Spinal cord (tissue), 4 donors: ENCODE results near the gene RAC2. TPM values are rescaled to one million over a fixed set of nuclear protein-coding genes. Genes with fewer than 3 reads are reported as not detected.

ENCODE experiments used
- polyA plus RNA-seq, 2 donors: library from polyadenylated mRNA; unstranded; fragments of 120-200 nt; gene quantifications; one replicate each; pipeline ENCODE4 v1.2.1, GENCODE V29; 2013; ENCODE audit not compliant: insufficient read length in 2 of 2
- small RNA-seq: library from RNA; depleted of rRNA; stranded (forward); fragments of <200 nt; gene quantifications from one replicate; pipeline ENCODE3, GENCODE V24; 2014; ENCODE audit warnings: low replicate concordance
- total RNA-seq, 2 donors: library from RNA; depleted of rRNA in 1 of 2; stranded (reverse); fragments of 120-200 nt in 1 of 2; fragments of >200 nt in 1 of 2; gene quantifications; one replicate each; pipeline versions ENCODE4 v1.2.3 to v1.2.4, GENCODE V29; 2013 to 2014

RAC2 gene
- total and polyA plus RNA-seq, 4 donors = 2.1 to 4.8 (median 2.7) TPM

Small RNA genes within 50 kb of the gene (small RNA-seq; reads per million reads assigned to genes)
- not detected for gene Z82188.1

Other genes starting within 250 kb of the RAC2 start
- gene TST, start 224.8 kb downstream of the RAC2 start, total RNA-seq = 10 to 100 TPM; 13.6 to 45.7 TPM
- gene TST, start 224.8 kb downstream of the RAC2 start, polyA plus RNA-seq = 10 to 100 TPM; 19.7 to 22.7 TPM
- gene MPST, start 224.5 kb downstream of the RAC2 start, total RNA-seq = 10 to 100 TPM; 20.1 to 65.1 TPM
- 10 to 100 TPM; 47.2 to 47.7 TPM for gene MPST, start 224.5 kb downstream of the RAC2 start, polyA plus RNA-seq
- 10 to 100 TPM; 22.5 to 35.5 TPM for gene KCTD17, start 192.5 kb downstream of the RAC2 start, total RNA-seq
- gene KCTD17, start 192.5 kb downstream of the RAC2 start, polyA plus RNA-seq = 10 to 100 TPM; 82.6 to 84.2 TPM
- gene TMPRSS6, start 134.6 kb downstream of the RAC2 start, total RNA-seq = under 1 TPM in 1 of 2 donors, not detected in 1; 0.17 TPM
- under 1 TPM; 0.13 to 0.24 TPM for gene TMPRSS6, start 134.6 kb downstream of the RAC2 start, polyA plus RNA-seq
- under 1 TPM; 0.11 to 0.69 TPM for gene IL2RB, start 94.4 kb downstream of the RAC2 start, total RNA-seq
- gene IL2RB, start 94.4 kb downstream of the RAC2 start, polyA plus RNA-seq = under 1 TPM; 0.16 to 0.17 TPM
- gene C1QTNF6, start 56.0 kb downstream of the RAC2 start, total RNA-seq = 10 to 100 TPM in 1 of 2 donors, 1 to 10 TPM in 1; 7.5 to 12.4 TPM
- 10 to 100 TPM; 13.4 to 15.1 TPM for gene C1QTNF6, start 56.0 kb downstream of the RAC2 start, polyA plus RNA-seq
- 1 to 10 TPM in 1 of 2 donors, under 1 TPM in 1; 0.39 to 2.0 TPM for gene SSTR3, start 31.8 kb downstream of the RAC2 start, total RNA-seq
- 1 to 10 TPM; 2.3 to 2.9 TPM for gene SSTR3, start 31.8 kb downstream of the RAC2 start, polyA plus RNA-seq
- gene CYTH4, start 38.2 kb upstream of the RAC2 start, total RNA-seq = 1 to 10 TPM; 9.1 to 9.4 TPM
- gene CYTH4, start 38.2 kb upstream of the RAC2 start, polyA plus RNA-seq = 1 to 10 TPM; 5.8 to 6.7 TPM
- gene ELFN2, start 183.2 kb upstream of the RAC2 start, total RNA-seq = 1 to 10 TPM; 5.1 to 9.4 TPM
- 10 to 100 TPM; 59.9 to 60.2 TPM for gene ELFN2, start 183.2 kb upstream of the RAC2 start, polyA plus RNA-seq
- gene MFNG, start 242.1 kb upstream of the RAC2 start, total RNA-seq = 10 to 100 TPM in 1 of 2 donors, 1 to 10 TPM in 1; 3.6 to 12.6 TPM
- gene MFNG, start 242.1 kb upstream of the RAC2 start, polyA plus RNA-seq = 10 to 100 TPM; 11.1 to 11.2 TPM